ENCODE data around the gene ABCC12. TPM values are rescaled to one million over a fixed set of nuclear protein-coding genes. Genes with fewer than 3 reads are reported as not detected.

ABCC12 gene
- total RNA-seq: not detected
- long read RNA-seq: 0 reads

- Histone ChIP-seq H3K36me3 (no peaks in the 10 kb centered on the region), H3K4me3 (peak within 1 kb of the TSS; percentile 38), H3K27me3 (ENCODE audit: low read depth) (no peaks in the 10 kb centered on the region), H3K4me1 (peaks cover 15% of the 10 kb centered on the region), H3K27ac (replicated peaks) (peak within 1 kb of the TSS; percentile 64), H3K9me3 (replicated peaks) (no peaks in the 10 kb centered on the region)
- intact Hi-C loops (cut with micrococcal nuclease): no loop called here
- no peak for TF ChIP-seq CTCF (IDR thresholded peaks at IDR 0.05; ENCODE audit: borderline replicate concordance)
- no peak for DNase-seq
These were observed at the start of gene ABCC12 for GRCh38 chr16:48155926-48156789. ABCC12 (minus strand) TSS chr16:48155993; CDS start chr16:48146424, 9,569 bp downstream.

- peaks cover 24% of the 10 kb centered on the region for H3K27me3 ChIP-seq (ENCODE audit: low read depth)
- TF ChIP-seq CTCF (IDR thresholded peaks at IDR 0.05; ENCODE audit: borderline replicate concordance): no peak
- H3K27ac ChIP-seq (replicated peaks): no peak overlapping the region
- H3K36me3 ChIP-seq: no peaks in the 10 kb centered on the region
- intact Hi-C loops (cut with micrococcal nuclease): no loop called here
- no peak overlapping the region for H3K4me3 ChIP-seq
- H3K9me3 ChIP-seq (replicated peaks): no peaks in the 10 kb centered on the region
- no peak for DNase-seq
- no peaks in the 10 kb centered on the region for H3K4me1 ChIP-seq
These were observed 49.0 kb upstream of the ABCC12 start for GRCh38 chr16:48204825-48205151.

GRCh38 chr16:48203974-48204824, 48.4 kb upstream of the ABCC12 start:
- peaks cover 24% of the 10 kb centered on the region for H3K27me3 ChIP-seq (ENCODE audit: low read depth)
- no peak for TF ChIP-seq CTCF (IDR thresholded peaks at IDR 0.05; ENCODE audit: borderline replicate concordance)
- H3K9me3 ChIP-seq (replicated peaks): no peaks in the 10 kb centered on the region
- H3K27ac ChIP-seq (replicated peaks): no peak overlapping the region
- no peak for DNase-seq
- no peaks in the 10 kb centered on the region for H3K36me3 ChIP-seq
- H3K4me3 ChIP-seq: no peak overlapping the region
- no peaks in the 10 kb centered on the region for H3K4me1 ChIP-seq
- intact Hi-C loops (cut with micrococcal nuclease): no loop called here

GRCh38 chr16:48201515-48202201, 45.9 kb upstream of the ABCC12 start:
- no peaks in the 10 kb centered on the region for H3K9me3 ChIP-seq (replicated peaks)
- H3K27ac ChIP-seq (replicated peaks): no peak overlapping the region
- intact Hi-C loops (cut with micrococcal nuclease): no loop called here
- H3K4me1 ChIP-seq: no peaks in the 10 kb centered on the region
- H3K27me3 ChIP-seq (ENCODE audit: low read depth): peaks cover 6% of the 10 kb centered on the region
- no peak overlapping the region for H3K4me3 ChIP-seq
- no peak for TF ChIP-seq CTCF (IDR thresholded peaks at IDR 0.05; ENCODE audit: borderline replicate concordance)
- no peak for DNase-seq
- no peaks in the 10 kb centered on the region for H3K36me3 ChIP-seq

- Histone ChIP-seq H3K9me3 (replicated peaks) (no peaks in the 10 kb centered on the region), H3K4me3 (no peak overlapping the region), H3K36me3 (no peaks in the 10 kb centered on the region), H3K27ac (replicated peaks) (no peak overlapping the region), H3K27me3 (ENCODE audit: low read depth) (no peaks in the 10 kb centered on the region), H3K4me1 (no peaks in the 10 kb centered on the region)
- no peak for DNase-seq
- TF ChIP-seq CTCF (IDR thresholded peaks at IDR 0.05; ENCODE audit: borderline replicate concordance): no peak
- intact Hi-C loops (cut with micrococcal nuclease): no loop called here
These were observed 41.5 kb upstream of the ABCC12 start for GRCh38 chr16:48197294-48197693.

All from left ventricle myocardium inferior (tissue), 1 donor.